Astrocyte of the cerebellum (primary cell): ENCODE measurements around the gene MAPK10.
"Not testable (repeated sequence)": the region's sequence is repeated elsewhere in the genome, so short reads cannot be mapped to it uniquely, and the experiment has no call there.

Source experiments
- DNase-seq: peaks from one replicate; pipeline ENCODE4 v3.0.0-alpha.2; 2011; ENCODE audit warnings: low read depth
- H3K4me3 ChIP-seq: 2 replicates; pipeline ENCODE4 v1.5.1; 2011; ENCODE audit warnings: mild to moderate bottlenecking, low read depth, low read length, moderate library complexity
- CTCF ChIP-seq: IDR thresholded peaks from 2 replicates; pipeline ENCODE4 v1.5.1; 2012; ENCODE audit warnings: low read length, low read depth, moderate library complexity, mild to moderate bottlenecking; ENCODE audit errors: missing control alignments
- in situ Hi-C: cut with HindIII; loops from 2 replicates; pipeline ENCODE4 v1.10.0; 2017; ENCODE audit warnings: low sequenced_read_pairs

The MAPK10 gene

GRCh38 chr4:85979276-85979675 is 380.6 kb downstream of the MAPK10 start:
- no peak for TF ChIP-seq CTCF
- H3K4me3 ChIP-seq: no peak overlapping the region
- in situ Hi-C loops: no loop called here
- no peak for DNase-seq

DNA sequence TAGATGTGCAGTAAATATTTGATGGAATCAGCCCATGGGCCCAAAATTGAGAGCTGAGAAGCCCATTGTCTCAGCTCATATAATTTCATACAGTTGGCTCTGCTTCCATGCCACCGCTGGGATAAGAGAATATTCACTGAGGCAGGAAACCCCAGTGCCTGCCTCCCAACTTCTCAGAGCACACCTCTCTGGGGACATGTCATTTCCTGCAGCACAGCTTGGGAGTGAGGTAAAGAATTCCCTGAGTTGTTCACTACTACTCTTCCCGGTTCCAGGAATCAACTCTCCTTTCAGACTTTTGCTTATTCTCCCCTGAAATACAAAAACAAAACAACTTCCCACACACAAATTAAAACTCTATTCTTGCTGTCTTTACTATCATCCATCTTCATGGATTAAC is 389.3 kb downstream of the MAPK10 start:
- no peak for DNase-seq

GRCh38 chr4:85968945-85969819 is 390.7 kb downstream of the MAPK10 start:
- no peak overlapping the region for H3K4me3 ChIP-seq
- in situ Hi-C loops: no loop called here
- peak; percentile 68 for DNase-seq
- peak; percentile 40 for TF ChIP-seq CTCF

More for the DNA sequence above, 389.3 kb downstream of the MAPK10 start:
- no peak for TF ChIP-seq CTCF
- no peak overlapping the region for H3K4me3 ChIP-seq
- in situ Hi-C loops: no loop called here

DNA sequence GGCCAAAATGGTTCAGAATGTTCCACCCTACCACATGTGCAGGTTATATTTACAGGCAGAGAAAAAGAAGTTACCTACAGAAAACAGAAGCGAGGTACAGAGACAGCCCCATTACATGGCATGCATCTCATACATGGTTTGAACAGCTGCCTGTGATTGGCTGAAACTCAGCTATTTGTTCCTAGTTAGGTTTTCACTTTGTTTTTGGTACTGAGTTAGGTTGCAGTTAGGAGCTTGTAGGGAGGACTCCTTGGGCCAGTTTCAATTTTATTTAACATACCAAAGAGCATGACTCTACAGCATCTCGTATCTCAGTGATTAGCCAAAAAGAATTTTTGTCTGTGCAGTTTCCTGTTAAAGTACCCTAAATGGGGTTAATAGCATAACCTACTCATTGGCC is 392.0 kb downstream of the MAPK10 start:
- H3K4me3 ChIP-seq: no peak overlapping the region
- DNase-seq: no peak
- TF ChIP-seq CTCF: no peak
- in situ Hi-C loops: no loop called here

DNA sequence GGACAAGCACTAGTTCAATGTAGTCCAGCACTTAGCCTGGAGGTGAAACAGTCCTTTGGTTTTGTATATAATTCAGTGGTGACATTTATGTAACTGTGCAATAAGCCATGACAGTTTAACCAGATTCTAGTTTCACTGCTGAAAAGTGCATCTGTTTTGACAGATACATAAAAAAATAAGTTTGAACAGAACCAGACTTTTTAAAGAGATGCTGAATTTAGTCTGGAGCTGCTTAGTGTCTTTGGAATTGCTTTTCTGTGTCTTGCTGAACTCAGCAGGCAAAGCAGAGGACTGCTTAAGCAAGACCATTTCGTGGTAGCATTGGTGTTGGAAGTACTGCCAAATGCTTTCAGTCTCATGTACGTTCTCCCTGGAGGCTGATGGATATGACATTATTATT is 393.5 kb downstream of the MAPK10 start:
- no peak for DNase-seq
- in situ Hi-C loops: no loop called here
- H3K4me3 ChIP-seq: no peak overlapping the region
- no peak for TF ChIP-seq CTCF

DNA sequence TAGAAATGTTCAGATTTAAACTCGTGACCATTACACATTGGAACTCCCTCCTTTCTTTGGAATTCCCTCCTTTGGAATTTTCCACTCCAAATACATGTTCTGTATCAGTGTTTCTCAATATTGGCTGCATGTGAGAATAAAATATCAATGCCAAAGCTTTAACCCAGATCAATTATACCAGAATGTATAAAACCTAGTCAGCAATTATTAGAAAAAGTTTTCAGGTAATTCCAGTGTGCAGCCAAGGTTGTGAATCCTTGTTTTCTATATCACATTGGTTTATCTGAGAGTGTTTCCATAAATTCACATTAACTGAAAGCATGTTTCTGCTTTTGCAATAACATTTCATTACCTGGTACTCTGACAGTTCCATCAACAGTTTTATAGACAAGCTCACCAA is 394.3 kb downstream of the MAPK10 start:
- in situ Hi-C loops: no loop called here
- DNase-seq: no peak
- TF ChIP-seq CTCF: no peak
- H3K4me3 ChIP-seq: no peak overlapping the region

DNA sequence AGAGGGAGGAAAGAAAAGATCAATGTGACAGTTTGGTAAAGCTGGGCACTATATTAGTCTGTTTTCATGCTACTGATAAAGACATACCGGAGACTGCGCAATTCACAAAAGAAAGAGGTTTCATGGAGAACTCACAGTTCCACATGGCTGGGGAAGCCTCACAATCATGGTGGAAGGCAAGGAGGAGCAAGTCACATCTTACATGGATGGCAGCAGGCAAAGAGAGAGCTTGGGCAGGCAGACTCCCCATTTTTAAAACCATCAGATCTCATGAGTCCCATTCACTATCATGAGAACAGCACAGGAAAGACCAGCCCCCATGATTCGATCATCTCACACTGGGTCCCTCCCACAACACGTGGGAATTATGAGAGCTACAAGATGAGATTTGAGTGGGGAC is 394.8 kb downstream of the MAPK10 start:
- H3K4me3 ChIP-seq, in situ Hi-C loops, DNase-seq: not testable (repeated sequence)
